ENCODE results near the gene H1-8. TPM values are rescaled to one million over a fixed set of nuclear protein-coding genes. Genes with fewer than 3 reads are reported as not detected.

The H1-8 gene
- total and polyA plus RNA-seq, 2 experiments from 2014 or later = not detected

DNA sequence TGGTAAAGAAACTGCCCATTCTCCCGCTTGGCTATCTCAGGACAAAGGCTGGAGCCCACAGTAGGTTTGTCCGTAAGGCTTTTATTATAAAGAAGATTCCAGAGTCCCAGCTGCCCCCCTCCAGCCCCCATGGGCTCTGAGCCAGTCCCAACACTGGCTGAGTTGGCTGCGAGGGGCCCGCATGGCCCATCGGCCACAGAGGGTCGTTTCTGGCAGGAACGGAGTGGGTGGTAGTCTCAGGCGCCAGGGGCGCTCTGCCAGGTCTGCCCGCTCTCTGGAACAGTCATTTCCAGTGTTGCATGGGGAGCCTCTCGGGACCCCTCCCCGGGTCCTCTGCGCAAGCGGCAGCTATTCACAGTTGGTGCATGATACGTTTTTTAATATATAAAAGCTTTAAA, 12.2 kb downstream of the H1-8 start:
- 63% methylated on average over 15 of the region's 15 CpGs for WGBS (ENCODE audit: low lambda C conversion rate, missing lambda C conversion rate)
- TF ChIP-seq EZH2phosphoT487 (IDR thresholded peaks at IDR 0.05; ENCODE audit: low read depth, severe bottlenecking, unreplicated experiment) = no peak
- no peak for TF ChIP-seq EZH2 (IDR thresholded peaks at IDR 0.05; ENCODE audit: borderline replicate concordance)
- TF ChIP-seq, protein P1, sequence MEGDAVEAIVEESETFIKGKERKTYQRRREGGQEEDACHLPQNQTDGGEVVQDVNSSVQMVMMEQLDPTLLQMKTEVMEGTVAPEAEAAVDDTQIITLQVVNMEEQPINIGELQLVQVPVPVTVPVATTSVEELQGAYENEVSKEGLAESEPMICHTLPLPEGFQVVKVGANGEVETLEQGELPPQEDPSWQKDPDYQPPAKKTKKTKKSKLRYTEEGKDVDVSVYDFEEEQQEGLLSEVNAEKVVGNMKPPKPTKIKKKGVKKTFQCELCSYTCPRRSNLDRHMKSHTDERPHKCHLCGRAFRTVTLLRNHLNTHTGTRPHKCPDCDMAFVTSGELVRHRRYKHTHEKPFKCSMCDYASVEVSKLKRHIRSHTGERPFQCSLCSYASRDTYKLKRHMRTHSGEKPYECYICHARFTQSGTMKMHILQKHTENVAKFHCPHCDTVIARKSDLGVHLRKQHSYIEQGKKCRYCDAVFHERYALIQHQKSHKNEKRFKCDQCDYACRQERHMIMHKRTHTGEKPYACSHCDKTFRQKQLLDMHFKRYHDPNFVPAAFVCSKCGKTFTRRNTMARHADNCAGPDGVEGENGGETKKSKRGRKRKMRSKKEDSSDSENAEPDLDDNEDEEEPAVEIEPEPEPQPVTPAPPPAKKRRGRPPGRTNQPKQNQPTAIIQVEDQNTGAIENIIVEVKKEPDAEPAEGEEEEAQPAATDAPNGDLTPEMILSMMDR (IDR thresholded peaks at IDR 0.05; ENCODE audit: poor library complexity) = no peak
- peaks cover 46% of the 10 kb centered on the region for H3K4me1 ChIP-seq (ENCODE audit: insufficient read depth)
- no peak overlapping the region for H3K4me2 ChIP-seq
- H3K9me3 ChIP-seq (ENCODE audit: low read depth) = no peaks in the 10 kb centered on the region
- no peak for DNase-seq (ENCODE audit: low spot score)
- H2AFZ ChIP-seq = no peak overlapping the region
- H3K4me3 ChIP-seq = no peak overlapping the region
- no peaks in the 10 kb centered on the region for H3K36me3 ChIP-seq (replicated peaks; ENCODE audit: insufficient read depth, low read depth)
- H3K79me2 ChIP-seq = peaks cover 6% of the 10 kb centered on the region
- peak overlapping the region; percentile 70 for H3K27ac ChIP-seq
- no peaks in the 10 kb centered on the region for H4K20me1 ChIP-seq (ENCODE audit: insufficient read depth, poor library complexity, severe bottlenecking)
- H3K9me2 ChIP-seq (replicated peaks; ENCODE audit: insufficient read depth) = no peaks in the 10 kb centered on the region
- H3K27me3 ChIP-seq = no peaks in the 10 kb centered on the region

DNA sequence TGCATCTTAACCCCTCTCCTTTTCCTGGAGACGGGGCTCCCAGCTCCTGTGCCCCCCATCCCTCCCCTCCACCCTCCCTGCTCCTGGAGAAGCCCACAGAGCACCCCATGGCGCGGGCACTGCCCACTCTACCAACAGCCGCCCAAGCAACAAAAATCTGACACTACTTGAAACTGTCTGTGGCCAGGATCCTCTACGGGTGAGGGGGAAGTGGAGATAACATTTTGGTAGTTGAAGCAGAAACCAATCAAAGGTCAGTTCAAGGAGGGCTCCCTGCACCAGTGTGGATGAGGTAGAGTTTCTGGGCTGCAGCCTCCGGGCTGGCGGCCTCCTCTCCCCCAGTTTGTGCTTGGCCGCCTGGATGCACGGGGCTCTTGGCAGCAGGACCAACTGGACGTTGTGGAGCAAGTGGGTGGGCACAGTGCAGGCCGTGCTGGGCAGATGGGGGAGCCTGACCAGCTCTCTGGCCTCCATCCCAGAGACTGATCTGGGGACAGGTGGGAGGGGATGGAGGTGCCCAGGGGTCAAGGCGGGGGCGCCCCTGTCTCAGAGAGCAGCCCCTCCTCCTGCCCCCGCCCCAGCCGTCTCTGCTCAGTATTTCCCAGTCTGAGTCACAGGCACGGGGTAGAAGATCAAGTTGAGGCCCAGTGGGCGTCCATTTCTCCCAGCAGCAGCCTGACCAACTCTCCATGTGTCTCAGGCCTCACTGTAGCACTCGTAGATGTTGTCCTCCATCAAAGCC, 12.8 kb downstream of the H1-8 start:
- no peak overlapping the region for H2AFZ ChIP-seq
- 87% methylated on average over 15 of the region's 18 CpGs for WGBS (ENCODE audit: low lambda C conversion rate, missing lambda C conversion rate)
- H3K27ac ChIP-seq = peak overlapping the region; percentile 70
- peaks cover 52% of the 10 kb centered on the region for H3K4me1 ChIP-seq (ENCODE audit: insufficient read depth)
- no peak overlapping the region for H3K4me2 ChIP-seq
- H3K9me2 ChIP-seq (replicated peaks; ENCODE audit: insufficient read depth) = no peaks in the 10 kb centered on the region
- no peaks in the 10 kb centered on the region for H3K9me3 ChIP-seq (ENCODE audit: low read depth)
- H3K79me2 ChIP-seq = peaks cover 6% of the 10 kb centered on the region
- no peak for TF ChIP-seq EZH2 (IDR thresholded peaks at IDR 0.05; ENCODE audit: borderline replicate concordance)
- TF ChIP-seq, protein P1 (IDR thresholded peaks at IDR 0.05; ENCODE audit: poor library complexity) = no peak
- TF ChIP-seq EZH2phosphoT487 (IDR thresholded peaks at IDR 0.05; ENCODE audit: low read depth, severe bottlenecking, unreplicated experiment) = no peak
- no peaks in the 10 kb centered on the region for H3K36me3 ChIP-seq (replicated peaks; ENCODE audit: insufficient read depth, low read depth)
- H3K4me3 ChIP-seq = no peak overlapping the region
- no peaks in the 10 kb centered on the region for H4K20me1 ChIP-seq (ENCODE audit: insufficient read depth, poor library complexity, severe bottlenecking)
- DNase-seq (ENCODE audit: low spot score) = no peak
- no peaks in the 10 kb centered on the region for H3K27me3 ChIP-seq

DNA sequence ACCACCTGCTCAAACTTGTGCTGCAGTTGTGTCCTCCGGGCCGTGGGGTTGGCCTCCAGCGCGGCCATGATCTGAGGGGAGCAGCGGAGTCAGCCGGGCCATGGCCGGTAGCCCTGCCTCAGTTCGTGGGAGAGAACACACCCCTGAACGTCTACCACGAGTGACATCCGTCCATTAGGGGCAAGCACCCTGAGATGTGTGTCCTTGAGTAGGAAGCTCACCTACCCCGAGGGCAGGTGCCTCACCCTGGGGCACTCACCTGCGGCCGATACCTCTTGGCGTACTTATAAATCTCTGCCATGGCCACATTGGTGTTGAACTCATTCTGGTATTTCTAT, 13.4 kb downstream of the H1-8 start:
- Histone ChIP-seq H3K4me2 (no peak overlapping the region), H2AFZ (no peak overlapping the region), H3K27me3 (no peaks in the 10 kb centered on the region), H3K36me3 (replicated peaks; ENCODE audit: insufficient read depth, low read depth) (no peaks in the 10 kb centered on the region), H3K9me2 (replicated peaks; ENCODE audit: insufficient read depth) (no peaks in the 10 kb centered on the region), H3K79me2 (peaks cover 6% of the 10 kb centered on the region), H3K9me3 (ENCODE audit: low read depth) (no peaks in the 10 kb centered on the region), H4K20me1 (ENCODE audit: insufficient read depth, poor library complexity, severe bottlenecking) (no peaks in the 10 kb centered on the region), H3K4me1 (ENCODE audit: insufficient read depth) (peaks cover 57% of the 10 kb centered on the region), H3K4me3 (no peak overlapping the region), H3K27ac (no peak overlapping the region)
- no peak for TF ChIP-seq EZH2phosphoT487 (IDR thresholded peaks at IDR 0.05; ENCODE audit: low read depth, severe bottlenecking, unreplicated experiment)
- TF ChIP-seq, protein P1 (IDR thresholded peaks at IDR 0.05; ENCODE audit: poor library complexity) = no peak
- TF ChIP-seq EZH2 (IDR thresholded peaks at IDR 0.05; ENCODE audit: borderline replicate concordance) = no peak
- no peak for DNase-seq (ENCODE audit: low spot score)
- WGBS (ENCODE audit: low lambda C conversion rate, missing lambda C conversion rate) = 96% methylated on average over 14 of the region's 15 CpGs

Measured in hepatocyte (in vitro differentiated cells).